GM21576 (cell line): ENCODE results near the gene DPYD.

Experiments
- ATAC-seq: cut with Tn5 transposase; IDR thresholded peaks from one replicate; pipeline ENCODE4 v1.9.1; 2021; ENCODE audit warnings: mild to moderate bottlenecking, moderate library complexity; ENCODE audit not compliant: unreplicated experiment

DPYD gene

GRCh38 chr1:97792655-97793054 is 128.2 kb downstream of the DPYD start:
- ATAC-seq, result no peak

- peak; percentile 79 for ATAC-seq
Observed at GRCh38 chr1:97791251-97791650, 129.6 kb downstream of the DPYD start.

- no peak for ATAC-seq
Observed at GRCh38 chr1:97787231-97787630, 133.6 kb downstream of the DPYD start.

GRCh38 chr1:97784661-97785060 is 136.2 kb downstream of the DPYD start:
- no peak for ATAC-seq

- no peak for ATAC-seq
Observed at GRCh38 chr1:97783751-97784150, 137.1 kb downstream of the DPYD start.

GRCh38 chr1:97781762-97782337 is 139.0 kb downstream of the DPYD start:
- no peak for ATAC-seq

- no peak for ATAC-seq
Observed at GRCh38 chr1:97780884-97781283, 139.9 kb downstream of the DPYD start.

- no peak for ATAC-seq
Observed at GRCh38 chr1:97778718-97779117, 142.1 kb downstream of the DPYD start.

GRCh38 chr1:97770376-97770775 is 150.5 kb downstream of the DPYD start:
- ATAC-seq, result no peak

GRCh38 chr1:97767381-97767780 is 153.5 kb downstream of the DPYD start:
- ATAC-seq, result no peak

- no peak for ATAC-seq
Observed at GRCh38 chr1:97764991-97765390, 155.8 kb downstream of the DPYD start.

- ATAC-seq, result no peak
Observed at GRCh38 chr1:97761637-97762036, 159.2 kb downstream of the DPYD start.

- ATAC-seq, result no peak
Observed at GRCh38 chr1:97759078-97759477, 161.8 kb downstream of the DPYD start.

- no peak for ATAC-seq
Observed at GRCh38 chr1:97758541-97759057, 162.2 kb downstream of the DPYD start.

- ATAC-seq, result no peak
Observed at GRCh38 chr1:97745912-97746311, 174.9 kb downstream of the DPYD start.

- ATAC-seq, result no peak
Observed at GRCh38 chr1:97744977-97745376, 175.9 kb downstream of the DPYD start.

- no peak for ATAC-seq
Observed at GRCh38 chr1:97743129-97743528, 177.7 kb downstream of the DPYD start.

GRCh38 chr1:97740891-97741290 is 179.9 kb downstream of the DPYD start:
- no peak for ATAC-seq

GRCh38 chr1:97739596-97740103 is 181.2 kb downstream of the DPYD start:
- no peak for ATAC-seq

GRCh38 chr1:97738270-97738669 is 182.6 kb downstream of the DPYD start:
- ATAC-seq, result no peak

- ATAC-seq, result no peak
Observed at GRCh38 chr1:97730271-97730670, 190.6 kb downstream of the DPYD start.

- ATAC-seq, result no peak
Observed at GRCh38 chr1:97728436-97728835, 192.4 kb downstream of the DPYD start.

- ATAC-seq, result no peak
Observed at GRCh38 chr1:97727029-97727428, 193.8 kb downstream of the DPYD start.
